Upper lobe of left lung (tissue), 4 donors: Measurements from ENCODE around the gene PTEN.

Experiments
- CTCF ChIP-seq, 6 experiments: fragments of 450-650 bp in 4 of 6; fragments of 200-600 bp in 2 of 6; sonication (generic) in 2 of 6; IDR thresholded peaks; one replicate each; pipeline ENCODE4 v1.5.1; 2016 to 2019; ENCODE audit warnings: antibody characterized with exemption in 6 of 6
- EP300 ChIP-seq, 4 donors: sonication (generic); formaldehyde crosslinking; IDR thresholded peaks; one replicate each; pipeline ENCODE4 v1.5.1; 2017; ENCODE audit warnings: antibody characterized with exemption in 4 of 4, control low read depth in 2 of 4
- POLR2A ChIP-seq, 4 donors: fragments of 450-650 bp; IDR thresholded peaks; one replicate each; pipeline ENCODE4 v1.5.1; 2016 to 2017; ENCODE audit warnings: antibody characterized with exemption in 4 of 4, mild to moderate bottlenecking in 2 of 4
- POLR2AphosphoS5 ChIP-seq, 2 donors: sonication (generic); formaldehyde crosslinking; IDR thresholded peaks; one replicate each; pipeline ENCODE4 v1.5.1; 2017; ENCODE audit warnings: antibody characterized with exemption in 2 of 2

- no peak for TF ChIP-seq EP300 (IDR thresholded peaks at IDR 0.05)
- no peak for TF ChIP-seq CTCF (IDR thresholded peaks at IDR 0.05)
- TF ChIP-seq POLR2A (IDR thresholded peaks at IDR 0.05), result no peak
- no peak for TF ChIP-seq POLR2AphosphoS5 (IDR thresholded peaks at IDR 0.05)
Measured at GRCh38 chr10:87974130-87974529, 110.7 kb downstream of the PTEN start.
